Neural crest cell (in vitro differentiated cells): ENCODE data around the gene C2CD4D. TPM values are rescaled to one million over a fixed set of nuclear protein-coding genes. Genes with fewer than 3 reads are reported as not detected.
"Not testable (repeated sequence)": the region's sequence is repeated elsewhere in the genome, so short reads cannot be mapped to it uniquely, and the experiment has no call there.

Experiments
- DNase-seq: peaks from one replicate; pipeline ENCODE4 v3.0.0; 2021; ENCODE audit warnings: low read depth, mixed read lengths, low spot score
- H3K27ac Mint-ChIP-seq: one replicate; pipeline ENCODE4 v1.8.0; 2021; ENCODE audit warnings: mild to moderate bottlenecking, mixed read lengths; ENCODE audit not compliant: unreplicated experiment
- H3K27me3 Mint-ChIP-seq: 2 replicates; pipeline ENCODE4 v1.8.0; 2021; ENCODE audit warnings: low read depth, mild to moderate bottlenecking, mixed read lengths
- H3K36me3 Mint-ChIP-seq: 2 replicates; pipeline ENCODE4 v1.8.0; 2021; ENCODE audit warnings: low read depth, mild to moderate bottlenecking, mixed read lengths
- H3K4me1 Mint-ChIP-seq: 2 replicates; pipeline ENCODE4 v1.8.0; 2021; ENCODE audit warnings: mixed read lengths
- H3K4me3 Mint-ChIP-seq: one replicate; pipeline ENCODE4 v1.8.0; 2021; ENCODE audit warnings: mild to moderate bottlenecking, mixed read lengths
- H3K9me3 Mint-ChIP-seq: 2 replicates; pipeline ENCODE4 v1.8.0; 2021; ENCODE audit warnings: mixed read lengths
- total RNA-seq: library from RNA; stranded (reverse); gene quantifications from 2 replicates; pipeline ENCODE4 v1.2.1, GENCODE V29; 2021
- TF ChIP-seq, protein P1 (sequence below): fragments of 200-600 bp; sonication (generic); conservative IDR thresholded peaks from 2 replicates; pipeline ENCODE4 v1.5.0; 2021; ENCODE audit warnings: antibody characterized with exemption, mild to moderate bottlenecking

C2CD4D gene
- total RNA-seq, 1 donor from 2014 or later = 0.40 TPM

DNA sequence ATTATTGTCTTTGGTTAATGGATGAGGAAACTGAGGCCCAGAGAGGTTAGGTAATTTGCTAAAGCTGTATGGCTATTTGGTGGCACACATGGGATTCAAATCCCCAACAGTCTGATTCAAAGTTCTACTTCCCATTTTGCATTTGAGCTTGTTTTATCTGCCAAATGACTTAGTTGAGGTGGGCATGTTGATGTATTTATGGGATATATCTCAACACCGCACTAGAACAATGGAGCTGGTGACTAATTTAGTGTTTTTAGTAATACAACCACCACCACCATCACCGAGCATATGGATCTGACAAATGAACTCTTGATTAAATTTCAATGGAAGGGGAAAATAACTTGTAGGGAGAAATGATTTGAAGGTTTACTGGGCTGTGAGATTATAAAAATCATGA is 42.8 kb upstream of the C2CD4D start:
- TF ChIP-seq, protein P1, sequence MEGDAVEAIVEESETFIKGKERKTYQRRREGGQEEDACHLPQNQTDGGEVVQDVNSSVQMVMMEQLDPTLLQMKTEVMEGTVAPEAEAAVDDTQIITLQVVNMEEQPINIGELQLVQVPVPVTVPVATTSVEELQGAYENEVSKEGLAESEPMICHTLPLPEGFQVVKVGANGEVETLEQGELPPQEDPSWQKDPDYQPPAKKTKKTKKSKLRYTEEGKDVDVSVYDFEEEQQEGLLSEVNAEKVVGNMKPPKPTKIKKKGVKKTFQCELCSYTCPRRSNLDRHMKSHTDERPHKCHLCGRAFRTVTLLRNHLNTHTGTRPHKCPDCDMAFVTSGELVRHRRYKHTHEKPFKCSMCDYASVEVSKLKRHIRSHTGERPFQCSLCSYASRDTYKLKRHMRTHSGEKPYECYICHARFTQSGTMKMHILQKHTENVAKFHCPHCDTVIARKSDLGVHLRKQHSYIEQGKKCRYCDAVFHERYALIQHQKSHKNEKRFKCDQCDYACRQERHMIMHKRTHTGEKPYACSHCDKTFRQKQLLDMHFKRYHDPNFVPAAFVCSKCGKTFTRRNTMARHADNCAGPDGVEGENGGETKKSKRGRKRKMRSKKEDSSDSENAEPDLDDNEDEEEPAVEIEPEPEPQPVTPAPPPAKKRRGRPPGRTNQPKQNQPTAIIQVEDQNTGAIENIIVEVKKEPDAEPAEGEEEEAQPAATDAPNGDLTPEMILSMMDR = no peak
- H3K36me3 Mint-ChIP-seq = peaks cover 6% of the 10 kb centered on the region
- H3K27me3 Mint-ChIP-seq = no peaks in the 10 kb centered on the region
- H3K27ac Mint-ChIP-seq = no peak overlapping the region
- no peak for DNase-seq
- no peaks in the 10 kb centered on the region for H3K4me1 Mint-ChIP-seq
- H3K9me3 Mint-ChIP-seq = no peaks in the 10 kb centered on the region
- no peak overlapping the region for H3K4me3 Mint-ChIP-seq

DNA sequence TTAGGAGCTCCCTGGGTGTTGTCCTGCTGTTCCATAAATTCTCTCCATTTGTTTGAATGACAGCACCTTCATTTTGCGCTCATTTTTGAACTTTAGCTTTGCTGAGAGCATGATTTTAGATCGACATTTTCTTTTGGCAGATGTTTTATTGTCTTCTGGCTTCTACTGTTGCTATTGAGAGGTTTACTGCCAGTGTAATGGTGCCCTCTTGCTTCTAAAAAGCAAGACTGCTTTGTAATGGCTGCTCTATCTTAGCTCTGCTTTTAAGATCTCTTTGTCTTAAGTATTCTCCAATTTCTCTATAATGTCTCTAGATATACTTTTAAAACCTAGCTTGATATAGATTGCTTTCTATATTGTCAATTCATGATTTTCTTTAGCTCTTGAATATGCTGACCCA is 41.9 kb upstream of the C2CD4D start:
- H3K4me3 Mint-ChIP-seq = no peak overlapping the region
- no peak overlapping the region for H3K27ac Mint-ChIP-seq
- no peaks in the 10 kb centered on the region for H3K36me3 Mint-ChIP-seq
- H3K27me3 Mint-ChIP-seq = no peaks in the 10 kb centered on the region
- no peaks in the 10 kb centered on the region for H3K4me1 Mint-ChIP-seq
- TF ChIP-seq, protein P1 = no peak
- H3K9me3 Mint-ChIP-seq = no peaks in the 10 kb centered on the region
- DNase-seq = no peak

DNA sequence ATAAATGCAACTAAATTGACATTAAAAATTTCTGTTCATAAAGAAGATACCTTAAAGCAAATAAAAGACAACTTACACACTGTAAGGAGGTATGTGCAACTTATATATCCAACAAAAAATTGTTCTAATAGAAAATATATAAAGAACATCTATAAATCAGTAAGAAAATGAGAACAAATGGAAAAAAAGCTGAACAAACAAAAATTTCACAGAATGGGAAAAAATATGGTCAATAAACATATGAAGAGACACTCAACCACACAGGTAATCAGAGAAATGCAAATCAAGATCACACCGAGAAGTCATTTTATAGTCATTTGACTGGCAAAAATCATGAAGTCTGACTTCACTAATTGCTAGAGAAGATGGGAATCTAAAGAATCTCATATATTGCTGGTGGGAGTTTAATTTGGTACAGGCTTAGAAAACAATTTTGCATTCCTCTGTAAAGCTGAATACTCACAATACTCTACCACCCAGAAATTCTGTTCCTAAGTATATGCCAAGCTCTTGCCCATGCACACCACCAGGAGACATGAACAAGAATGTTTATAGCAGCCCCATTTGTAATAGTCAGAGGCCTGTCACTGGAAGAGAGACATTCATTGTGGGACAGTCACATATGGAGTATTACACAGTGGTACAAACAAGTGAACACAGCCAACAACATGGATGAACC is 35.9 kb upstream of the C2CD4D start:
- H3K9me3 Mint-ChIP-seq = no peaks in the 10 kb centered on the region
- TF ChIP-seq, protein P1 = no peak
- no peak for DNase-seq

DNA sequence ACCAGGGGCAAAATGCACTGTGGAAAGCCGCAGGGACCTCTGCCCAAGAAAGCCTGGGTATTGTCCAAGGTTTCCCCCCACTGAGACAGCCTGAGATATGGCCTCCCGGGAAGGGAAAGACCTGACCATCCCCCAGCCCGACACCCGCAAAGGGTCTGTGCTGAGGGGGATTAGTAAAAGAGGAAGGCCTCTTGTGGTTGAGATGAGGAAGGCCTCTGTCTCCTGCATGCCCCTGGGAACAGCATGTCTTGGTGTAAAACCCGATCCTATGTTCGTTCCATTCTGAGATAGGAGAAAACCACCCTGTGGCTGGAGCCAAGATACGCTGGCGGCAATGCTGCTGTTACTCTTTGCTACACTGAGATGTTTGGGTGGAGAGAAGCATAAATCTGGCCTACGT is 33.2 kb upstream of the C2CD4D start:
- not testable (repeated sequence) for H3K27me3 Mint-ChIP-seq, H3K27ac Mint-ChIP-seq, H3K36me3 Mint-ChIP-seq, DNase-seq, H3K4me1 Mint-ChIP-seq, H3K4me3 Mint-ChIP-seq, H3K9me3 Mint-ChIP-seq

More for the DNA sequence above, 35.9 kb upstream of the C2CD4D start:
- Mint-ChIP-seq H3K4me1 (no peaks in the 10 kb centered on the region), H3K4me3 (no peak overlapping the region), H3K36me3 (peaks cover 3% of the 10 kb centered on the region), H3K27me3 (no peaks in the 10 kb centered on the region), H3K27ac (no peak overlapping the region)

DNA sequence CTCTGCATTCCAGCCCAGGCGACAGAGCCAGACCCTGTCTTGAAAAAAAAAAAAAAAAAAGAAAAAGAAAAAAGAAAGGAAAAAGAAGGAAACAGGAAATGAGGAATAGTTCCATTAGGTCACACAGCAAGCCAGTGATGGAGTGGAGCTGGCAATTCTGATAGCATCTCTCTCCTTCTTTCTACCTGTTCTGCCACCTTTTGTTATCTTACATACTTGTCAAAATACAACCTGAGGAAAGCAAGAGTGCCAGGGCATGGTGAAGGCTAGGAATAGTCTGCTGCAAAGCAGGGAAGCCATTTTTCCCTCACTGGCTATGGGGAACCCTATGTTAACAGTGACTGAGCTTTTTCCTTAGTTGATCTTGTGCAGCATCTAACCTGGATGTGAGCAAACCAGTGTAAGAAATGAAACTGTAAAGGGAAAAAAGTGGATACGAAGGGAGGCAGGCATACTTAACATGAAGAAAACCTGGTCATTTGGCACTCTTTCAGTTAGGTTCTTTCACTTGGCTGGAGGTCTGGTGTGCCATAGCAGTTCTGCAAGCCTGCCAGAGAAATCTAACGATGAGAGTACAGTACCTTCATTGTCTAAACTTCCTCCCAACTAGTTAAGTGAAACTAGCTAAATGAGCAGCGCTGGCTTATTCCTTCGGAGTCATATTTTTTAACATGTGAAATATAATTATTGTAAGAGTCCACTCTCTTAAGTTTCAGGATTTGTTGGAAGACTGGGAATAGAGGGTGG is 31.8 kb upstream of the C2CD4D start:
- DNase-seq = no peak
- Mint-ChIP-seq H3K4me3 (no peak overlapping the region), H3K27ac (no peak overlapping the region), H3K4me1 (no peaks in the 10 kb centered on the region), H3K27me3 (peaks cover 2% of the 10 kb centered on the region), H3K36me3 (peaks cover 3% of the 10 kb centered on the region), H3K9me3 (no peaks in the 10 kb centered on the region)
- TF ChIP-seq, protein P1 = no peak

DNA sequence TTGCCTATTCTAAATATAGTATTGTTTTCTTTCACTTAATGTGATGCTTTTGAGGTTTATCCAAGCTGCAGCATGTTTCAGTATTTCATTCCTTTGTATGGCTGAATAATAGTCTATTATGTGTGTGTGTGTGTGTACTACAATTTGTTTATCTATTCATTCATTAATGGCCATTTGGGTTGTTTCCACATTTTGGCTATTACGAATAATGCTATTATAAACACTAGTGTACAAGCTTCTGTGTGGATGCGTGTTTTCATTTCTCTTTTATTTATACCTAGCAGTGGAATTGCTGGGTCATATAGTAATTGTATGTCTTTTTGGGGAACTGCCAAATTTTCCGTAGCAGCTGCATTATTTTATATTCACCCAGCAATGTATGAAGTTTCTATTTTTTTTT is 28.9 kb upstream of the C2CD4D start:
- Mint-ChIP-seq H3K36me3 (no peaks in the 10 kb centered on the region), H3K27me3 (peaks cover 2% of the 10 kb centered on the region), H3K4me1 (no peaks in the 10 kb centered on the region), H3K27ac (no peak overlapping the region), H3K9me3 (no peaks in the 10 kb centered on the region), H3K4me3 (no peak overlapping the region)
- DNase-seq = no peak
- TF ChIP-seq, protein P1 = no peak
